Uterus (tissue), 4 donors: ENCODE data around the gene SIRPG. TPM values are rescaled to one million over a fixed set of nuclear protein-coding genes. Genes with fewer than 3 reads are reported as not detected.

ENCODE experiments used
- DNase-seq, 2 donors: peaks; one replicate each; pipeline ENCODE4 v3.0.0-alpha.2; 2019 to 2020
- H3K27ac ChIP-seq, 2 donors: fragments of 200-600 bp; sonication (generic); 1 replicate in 1 of 2; 2 replicates in 1 of 2; pipeline ENCODE4 v1.5.1; 2016 to 2018
- H3K27me3 ChIP-seq, 2 donors: fragments of 200-600 bp; sonication (generic); one replicate each; pipeline ENCODE4 v1.5.1; 2018 to 2019; ENCODE audit warnings: control low read depth in 1 of 2
- H3K36me3 ChIP-seq, 2 donors: fragments of 200-600 bp; sonication (generic); one replicate each; pipeline ENCODE4 v1.5.1; 2019; ENCODE audit warnings: control low read depth in 1 of 2
- H3K4me1 ChIP-seq, 2 donors: fragments of 200-600 bp; sonication (generic); one replicate each; pipeline ENCODE4 v1.5.1; 2018 to 2019; ENCODE audit warnings: control low read depth in 1 of 2
- H3K4me3 ChIP-seq, 2 donors: fragments of 200-600 bp; sonication (generic); 1 replicate in 1 of 2; 2 replicates in 1 of 2; pipeline ENCODE4 v1.5.1; 2018 to 2019; ENCODE audit warnings: mild to moderate bottlenecking in 1 of 2
- H3K9me3 ChIP-seq, 2 donors: fragments of 200-600 bp; sonication (generic); one replicate each; pipeline ENCODE4 v1.5.1; 2019; ENCODE audit warnings: control low read depth in 1 of 2
- CTCF ChIP-seq, 4 experiments: fragments of 200-600 bp in 2 of 4; fragments of 450-650 bp in 2 of 4; sonication (generic) in 2 of 4; IDR thresholded peaks; one replicate each; pipeline ENCODE4 v1.5.1; 2016 to 2019; ENCODE audit warnings: antibody characterized with exemption in 4 of 4, mild to moderate bottlenecking in 2 of 4, moderate library complexity in 1 of 4
- POLR2A ChIP-seq, 2 donors: fragments of 450-650 bp; IDR thresholded peaks; one replicate each; pipeline ENCODE4 v1.6.1; 2016; ENCODE audit warnings: antibody characterized with exemption in 2 of 2, mild to moderate bottlenecking in 1 of 2, moderate library complexity in 1 of 2
- intact Hi-C: fragments of 100-400 bp; cut with DNase I; formaldehyde crosslinking; loops from one replicate; pipeline ENCODE4 v1.15.1; 2023; ENCODE audit warnings: low total_unique reads
- total RNA-seq, 4 donors: library from RNA; depleted of rRNA in 3 of 4; stranded (reverse); fragments of >200 nt in 3 of 4; gene quantifications; one replicate each; pipeline versions ENCODE4 v1.1.0 to v1.2.4, GENCODE V29; 2014 to 2023
- donor health status: DM: yes; HTN: yes; CAD: no.

SIRPG gene
- total RNA-seq, 4 donors from 2014 or later = 0.28 TPM; not detected in 3

DNA sequence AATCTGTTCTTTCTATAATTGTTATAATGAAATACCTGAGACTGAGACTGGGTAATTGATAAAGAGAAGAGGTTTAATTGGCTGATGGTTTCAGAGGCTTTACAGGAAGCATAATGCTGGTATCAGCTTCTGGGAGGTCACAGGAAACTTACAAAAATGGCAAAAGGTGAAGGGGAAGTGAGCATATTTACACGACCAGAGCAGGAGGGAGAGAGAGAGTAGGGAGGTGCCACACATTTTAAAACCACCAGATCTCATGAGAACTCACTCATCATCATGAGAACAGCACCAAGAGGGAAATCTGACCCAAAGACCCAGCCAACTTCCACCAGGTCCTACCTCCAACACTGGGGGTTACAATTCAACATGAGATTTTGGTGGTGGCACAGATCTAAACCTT is 35.1 kb downstream of the SIRPG start:
- TF ChIP-seq CTCF (IDR thresholded peaks at IDR 0.05) (no peak), POLR2A (IDR thresholded peaks at IDR 0.05) (no peak)
- intact Hi-C loops = no loop called here
- Histone ChIP-seq H3K4me3 (no peak overlapping the region), H3K4me1 (no peaks in the 10 kb centered on the region), H3K27ac (no peak overlapping the region), H3K27me3 (no peaks in the 10 kb centered on the region), H3K36me3 (no peaks in the 10 kb centered on the region), H3K9me3 (no peaks in the 10 kb centered on the region)
- DNase-seq = no peak

- Histone ChIP-seq H3K27me3 (no peaks in the 10 kb centered on the region), H3K9me3 (no peaks in the 10 kb centered on the region), H3K27ac (no peak overlapping the region), H3K4me3 (no peak overlapping the region), H3K4me1 (no peaks in the 10 kb centered on the region), H3K36me3 (no peaks in the 10 kb centered on the region)
- TF ChIP-seq CTCF (IDR thresholded peaks at IDR 0.05) (no peak), POLR2A (IDR thresholded peaks at IDR 0.05) (no peak)
- intact Hi-C loops = no loop called here
- no peak for DNase-seq
Observed at GRCh38 chr20:1621316-1621715, 36.3 kb downstream of the SIRPG start.

DNA sequence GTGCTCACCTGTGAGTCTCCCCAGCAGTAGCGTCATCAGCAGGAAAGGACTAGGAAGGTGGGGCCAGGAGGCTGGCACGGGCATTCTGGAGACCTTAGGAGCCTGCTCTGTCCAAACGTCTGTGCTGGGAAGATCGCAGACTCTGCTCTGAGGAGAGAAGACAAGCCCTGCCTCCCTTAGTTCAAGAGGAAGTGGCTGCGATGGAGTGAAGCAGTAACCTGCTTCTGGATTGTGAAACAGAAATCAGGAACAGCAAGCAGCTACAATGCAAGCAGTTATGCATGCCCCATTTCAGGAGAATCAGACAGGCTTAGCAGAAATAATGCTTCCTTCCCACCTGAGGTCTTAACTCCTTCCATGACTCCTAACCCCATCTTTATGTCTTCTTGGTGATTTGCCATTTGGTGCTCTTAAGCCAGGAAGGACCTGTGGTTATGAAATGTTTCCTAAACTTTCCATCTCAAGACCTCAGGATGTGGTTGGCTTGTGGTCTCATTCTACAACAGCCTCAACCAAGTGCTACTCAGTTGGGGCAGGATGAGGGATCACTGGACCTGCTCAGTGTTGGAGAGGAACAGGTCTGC is 37.6 kb downstream of the SIRPG start, which contains the start of gene SIRPB1:
SIRPB1 (minus strand) TSS at position 149 of the 584 bp plus-strand sequence; CDS start at position 84, 65 bp downstream.
- Histone ChIP-seq H3K4me1 (no peaks in the 10 kb centered on the region), H3K9me3 (no peaks in the 10 kb centered on the region), H3K36me3 (no peaks in the 10 kb centered on the region), H3K27me3 (no peaks in the 10 kb centered on the region), H3K27ac (no peak within 1 kb of the TSS), H3K4me3 (no peak within 1 kb of the TSS)
- no peak for DNase-seq
- TF ChIP-seq POLR2A (IDR thresholded peaks at IDR 0.05) = no peak
- no peak for TF ChIP-seq CTCF (IDR thresholded peaks at IDR 0.05)
- intact Hi-C loops = no loop called here

DNA sequence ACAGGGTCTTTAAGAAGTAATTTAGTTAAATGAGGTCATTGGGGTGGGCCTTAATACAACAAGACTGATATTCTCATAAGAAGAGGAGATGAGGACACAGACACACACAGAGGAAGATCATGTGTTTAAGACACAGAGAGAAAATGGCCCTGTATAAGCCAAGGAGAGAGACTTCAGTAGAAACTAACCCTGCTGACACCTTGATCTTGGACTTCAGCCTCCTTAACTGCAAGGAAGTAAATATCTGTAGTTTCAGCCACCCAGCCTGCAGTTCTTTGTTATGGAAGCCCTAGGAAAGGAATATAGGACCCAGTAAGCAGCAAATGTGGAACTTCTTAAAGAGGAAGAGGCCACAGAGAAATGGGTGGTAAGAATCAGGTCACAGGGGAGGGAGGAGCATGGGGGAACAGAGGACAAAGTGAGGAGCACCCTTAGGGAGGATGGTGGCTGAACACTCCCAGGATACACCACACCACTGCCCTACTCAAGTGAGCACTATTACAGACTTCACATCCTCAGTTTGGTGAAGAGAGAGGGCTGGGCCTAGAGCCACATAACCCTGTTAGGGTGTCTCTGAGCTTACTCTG is 38.5 kb downstream of the SIRPG start:
- no peak for DNase-seq
- Histone ChIP-seq H3K36me3 (no peaks in the 10 kb centered on the region), H3K4me3 (no peak overlapping the region), H3K27me3 (no peaks in the 10 kb centered on the region), H3K27ac (no peak overlapping the region), H3K9me3 (no peaks in the 10 kb centered on the region), H3K4me1 (no peaks in the 10 kb centered on the region)
- intact Hi-C loops = no loop called here
- TF ChIP-seq POLR2A (IDR thresholded peaks at IDR 0.05) = no peak

DNA sequence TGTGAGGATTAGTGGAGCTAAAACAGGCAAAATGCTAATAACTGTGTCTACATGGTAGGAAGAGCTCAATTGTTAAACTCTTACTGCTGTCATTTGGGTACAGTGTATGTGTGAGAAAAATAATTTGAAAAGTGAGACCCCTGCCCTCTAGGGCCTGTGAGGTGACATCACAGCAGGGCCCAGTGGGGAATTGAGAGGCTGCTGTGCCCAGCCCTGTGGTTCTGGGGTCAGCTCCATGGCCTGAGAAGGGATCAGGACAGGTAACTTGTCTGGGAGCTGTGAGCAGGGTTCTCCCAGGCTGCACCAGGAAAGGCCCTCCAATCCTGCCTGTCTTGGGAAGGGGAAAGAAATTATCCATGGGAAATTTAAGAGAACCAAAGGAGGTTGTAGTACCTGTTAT is 39.1 kb downstream of the SIRPG start:
- intact Hi-C loops = no loop called here

More for the DNA sequence above, 39.1 kb downstream of the SIRPG start:
- H3K4me1 ChIP-seq = no peaks in the 10 kb centered on the region
- no peak for TF ChIP-seq POLR2A (IDR thresholded peaks at IDR 0.05)
- TF ChIP-seq CTCF (IDR thresholded peaks at IDR 0.05) = no peak
- no peak for DNase-seq
- no peaks in the 10 kb centered on the region for H3K36me3 ChIP-seq
- no peaks in the 10 kb centered on the region for H3K27me3 ChIP-seq
- H3K4me3 ChIP-seq = no peak overlapping the region
- H3K9me3 ChIP-seq = no peaks in the 10 kb centered on the region
- no peak overlapping the region for H3K27ac ChIP-seq
